NCI-H1436 (cell line): Measurements from ENCODE around the gene CENPX.

ENCODE experiments used
- DNase-seq: peaks from one replicate; lab custom pipeline; 2025; lab: John Stamatoyannopoulos, UW

Gene CENPX

DNA sequence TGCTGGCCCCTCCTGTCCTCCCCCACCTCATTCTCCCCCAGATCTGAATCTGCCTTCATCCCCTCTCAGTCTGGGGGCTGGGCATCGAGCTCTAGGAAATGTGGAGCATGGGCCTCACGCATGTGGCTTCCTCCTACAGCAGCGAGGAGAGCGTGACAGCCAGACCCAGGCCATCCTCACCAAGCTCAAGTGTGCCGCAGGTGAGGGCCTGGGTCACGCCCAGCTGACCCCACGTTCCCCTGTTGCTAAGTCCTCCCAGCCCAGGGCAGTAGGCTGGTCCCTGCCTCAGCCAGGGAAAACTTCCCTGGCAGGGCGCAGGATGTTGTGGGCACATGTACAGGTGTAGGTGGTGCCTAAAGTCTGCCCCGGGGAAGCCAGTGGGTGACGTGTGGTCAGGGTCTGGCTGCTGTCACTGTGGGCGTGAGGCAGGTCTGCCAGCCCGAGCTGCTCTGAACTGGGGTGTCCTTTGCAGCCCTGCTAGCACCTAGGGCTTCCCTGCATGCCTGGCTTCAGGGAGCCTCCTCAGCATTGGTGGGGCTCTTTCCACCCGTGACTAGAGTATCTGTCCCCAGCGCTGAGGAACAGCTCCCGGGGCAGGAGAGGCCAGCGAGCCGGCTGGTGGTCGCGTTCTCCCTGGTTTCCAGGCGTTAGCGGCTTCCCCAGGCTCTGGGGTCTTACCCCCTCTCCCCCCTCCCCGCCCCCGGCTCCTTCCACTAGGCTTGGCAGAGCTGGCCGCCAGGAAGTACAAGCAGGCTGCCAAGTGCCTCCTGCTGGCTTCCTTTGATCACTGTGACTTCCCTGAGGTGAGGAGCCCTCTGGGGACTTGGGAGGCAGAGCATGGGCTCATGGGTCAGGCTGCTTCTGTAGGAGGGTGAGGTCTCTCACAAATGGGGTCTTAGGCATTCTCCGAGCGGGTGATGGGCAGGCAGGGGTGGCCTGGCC, 32.6 kb upstream of the CENPX start:
- DNase-seq = no peak

- no peak for DNase-seq
Measured at GRCh38 chr17:82054351-82055022, 31.8 kb upstream of the CENPX start.

- no peak for DNase-seq
Measured at GRCh38 chr17:82053556-82054263, 31.0 kb upstream of the CENPX start.

- no peak for DNase-seq
Measured at GRCh38 chr17:82053130-82053529, 30.5 kb upstream of the CENPX start.

GRCh38 chr17:82052638-82053059, 30.0 kb upstream of the CENPX start:
- DNase-seq = no peak

GRCh38 chr17:82051776-82052637, 29.3 kb upstream of the CENPX start, which contains the start of the genes GPS1 and RFNG:
Gene GPS1, plus strand, starts transcription at chr17:82051898. Its CDS starts 34 bp downstream, at chr17:82051932.
Gene RFNG, minus strand, starts transcription at chr17:82051811. Its CDS starts 45 bp downstream, at chr17:82051766.
- DNase-seq = peak; percentile 73

DNA sequence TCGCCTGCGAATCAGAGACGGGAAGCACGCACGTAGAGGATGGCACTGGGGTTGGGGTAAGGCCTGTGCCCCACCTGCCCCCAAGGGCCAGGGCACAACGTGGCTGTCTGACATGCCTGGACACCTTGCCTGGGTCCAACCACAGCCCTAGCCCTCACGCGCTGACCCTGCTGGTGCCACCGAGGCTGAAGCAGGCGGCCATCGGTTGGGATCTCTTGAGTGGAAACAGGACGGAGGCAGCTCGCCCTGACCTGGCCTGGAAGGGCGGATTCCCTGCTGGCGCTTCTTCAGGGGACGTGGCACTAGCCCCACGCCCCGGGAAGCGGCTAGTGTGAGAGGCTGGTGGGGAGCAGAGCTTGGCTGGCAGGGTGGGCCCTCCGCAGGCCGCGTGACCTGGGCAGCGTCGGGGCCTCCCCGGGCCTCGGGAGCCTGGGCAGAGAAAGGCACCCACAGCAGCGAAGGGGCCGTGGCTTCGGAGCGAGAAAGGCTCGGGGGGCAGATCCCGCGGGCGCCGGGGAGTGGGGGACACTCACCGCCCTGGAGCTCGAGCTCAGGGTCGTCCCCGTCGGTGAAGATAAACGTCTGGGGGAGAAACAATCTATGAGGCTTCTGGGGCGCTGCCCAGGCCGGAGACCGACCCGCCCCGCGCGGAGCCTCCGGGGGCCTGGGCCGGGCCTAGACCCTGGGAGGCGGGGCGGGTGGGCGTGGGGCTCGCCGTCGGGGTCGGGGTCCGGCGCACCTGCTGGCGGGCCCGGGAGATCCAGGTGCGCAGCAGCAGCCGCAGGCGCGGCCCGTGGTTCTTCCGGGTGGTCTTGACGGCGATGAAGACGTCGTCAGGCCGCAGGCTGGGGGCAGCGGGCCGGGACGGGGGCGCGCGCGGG, 28.3 kb upstream of the CENPX start:
- DNase-seq = no peak

DNA sequence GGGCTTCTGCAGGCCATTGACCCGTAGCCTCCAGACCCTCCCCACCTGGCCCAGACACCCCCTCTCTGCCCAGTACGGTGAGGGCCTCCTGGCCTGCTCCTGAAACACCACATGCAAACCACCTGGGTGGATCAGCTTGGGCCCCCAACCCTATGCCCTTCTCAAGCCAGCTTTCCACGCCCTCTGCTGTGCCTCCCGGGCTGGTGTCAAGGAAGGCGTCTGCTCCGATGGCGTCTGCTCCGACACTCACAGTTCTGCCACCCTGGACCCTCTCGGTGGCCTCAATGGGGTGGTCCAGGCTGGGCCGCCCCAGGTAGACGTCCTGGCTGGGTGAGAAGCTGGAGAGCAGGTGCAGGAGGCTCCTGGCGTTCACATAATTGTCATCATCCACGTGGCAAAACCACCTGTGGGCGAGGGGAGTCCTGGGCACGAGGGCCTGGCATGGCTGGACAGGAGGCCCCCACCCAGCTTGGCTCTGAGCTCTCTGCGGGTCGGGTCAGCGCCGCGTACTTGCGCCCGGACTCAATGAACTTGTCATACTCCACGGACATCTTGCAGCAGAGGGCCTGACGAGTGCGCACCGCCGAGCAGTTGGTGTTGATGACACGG, 27.6 kb upstream of the CENPX start:
- DNase-seq = no peak

GRCh38 chr17:82049521-82049971, 26.9 kb upstream of the CENPX start:
- no peak for DNase-seq

DNA sequence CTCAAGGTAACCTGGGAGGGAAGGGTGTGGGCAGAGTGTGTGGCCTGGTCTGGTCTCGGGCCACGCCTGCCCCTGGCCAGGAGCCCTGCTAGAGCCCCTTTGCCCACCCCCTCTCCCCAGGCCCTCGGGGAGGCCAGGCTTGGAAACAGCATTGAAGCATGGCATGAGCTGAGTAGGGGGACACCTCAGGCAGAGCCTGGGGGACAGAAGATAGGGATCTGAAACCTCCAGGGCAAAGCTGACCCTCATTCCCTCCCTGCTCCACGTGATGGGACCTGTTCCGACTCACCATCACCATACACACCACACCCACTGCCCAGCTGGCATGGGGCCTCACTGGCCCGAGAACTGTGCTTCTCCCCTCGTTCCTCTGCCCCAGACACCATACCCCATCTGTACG, 26.4 kb upstream of the CENPX start:
- DNase-seq = no peak

DNA sequence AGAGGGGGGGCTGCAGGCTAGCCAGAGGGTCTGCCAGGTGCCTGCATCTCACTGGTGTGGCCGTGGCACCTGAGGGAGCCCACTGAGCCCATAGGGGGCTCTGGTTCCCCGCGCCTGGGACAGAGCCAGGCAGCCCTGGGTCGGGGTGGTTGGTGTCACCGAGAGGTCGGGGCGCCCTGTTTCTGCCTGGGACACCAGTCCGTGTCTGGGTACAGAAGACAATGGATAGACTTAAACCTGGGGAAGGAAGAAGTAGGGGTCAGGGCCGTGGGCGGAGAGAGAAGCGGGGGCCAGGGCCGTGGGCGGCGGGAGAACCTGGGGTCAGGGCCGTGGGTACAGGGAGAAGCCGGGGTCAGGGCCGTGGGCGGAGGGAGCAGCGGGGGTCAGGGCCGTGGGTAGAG, 25.9 kb upstream of the CENPX start:
- DNase-seq = no peak

DNA sequence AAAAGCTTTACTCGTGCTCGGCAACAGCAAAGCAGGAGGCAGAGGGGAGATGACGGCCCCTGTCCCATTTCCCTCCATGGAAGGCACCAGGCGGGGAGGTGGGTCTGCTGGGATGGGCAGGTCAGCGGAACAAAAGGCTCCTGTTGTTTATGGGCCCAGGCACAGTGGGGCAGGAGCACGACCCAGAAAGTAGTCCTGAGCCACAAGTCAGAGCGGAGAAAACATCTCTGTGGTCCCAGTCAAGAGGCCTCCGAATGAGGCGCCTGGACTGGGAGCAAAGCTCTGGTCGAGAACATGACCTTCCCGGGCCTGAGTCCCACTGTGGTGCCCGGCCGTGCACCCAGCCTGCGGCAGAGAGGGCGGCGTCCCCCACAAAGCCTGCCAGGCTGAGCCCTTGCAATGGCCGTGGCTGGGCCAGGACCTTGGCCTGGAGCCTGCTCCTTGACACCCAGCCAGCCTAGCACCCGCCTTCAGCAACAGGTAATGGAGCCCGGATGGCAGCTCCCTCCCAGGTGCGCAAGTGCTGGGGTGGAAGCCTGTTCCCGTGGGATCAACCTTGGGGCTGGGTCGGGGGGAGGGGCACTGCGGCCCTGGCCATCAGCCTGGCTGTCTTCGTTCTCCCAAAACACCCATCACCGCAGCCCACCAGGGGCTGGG, 25.4 kb upstream of the CENPX start:
- DNase-seq = no peak

- DNase-seq = no peak
Measured at GRCh38 chr17:82047379-82047778, 24.7 kb upstream of the CENPX start.

- no peak for DNase-seq
Measured at GRCh38 chr17:82046903-82047302, 24.2 kb upstream of the CENPX start.

- no peak for DNase-seq
Measured at GRCh38 chr17:82045936-82046484, 23.3 kb upstream of the CENPX start.

DNA sequence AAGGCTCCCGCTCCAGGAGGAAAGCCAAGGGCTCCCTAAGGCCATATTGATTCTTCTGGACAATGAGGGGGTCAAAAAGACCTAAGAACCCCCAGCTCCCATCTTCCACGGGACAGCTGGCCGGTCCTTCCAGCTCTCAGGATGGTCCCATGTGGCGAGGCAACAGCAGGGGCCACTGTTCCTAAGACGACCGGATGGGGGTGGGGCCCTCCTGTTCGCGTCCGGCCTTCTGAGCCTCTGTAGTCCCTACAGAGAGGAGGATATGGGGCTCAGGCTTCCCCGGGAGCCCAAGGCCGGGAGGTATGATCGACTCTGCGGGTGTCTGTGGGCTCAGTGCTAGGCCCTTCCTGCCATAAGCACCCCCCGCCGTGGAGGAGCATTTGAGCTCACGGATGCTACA, 20.8 kb upstream of the CENPX start:
- no peak for DNase-seq

DNA sequence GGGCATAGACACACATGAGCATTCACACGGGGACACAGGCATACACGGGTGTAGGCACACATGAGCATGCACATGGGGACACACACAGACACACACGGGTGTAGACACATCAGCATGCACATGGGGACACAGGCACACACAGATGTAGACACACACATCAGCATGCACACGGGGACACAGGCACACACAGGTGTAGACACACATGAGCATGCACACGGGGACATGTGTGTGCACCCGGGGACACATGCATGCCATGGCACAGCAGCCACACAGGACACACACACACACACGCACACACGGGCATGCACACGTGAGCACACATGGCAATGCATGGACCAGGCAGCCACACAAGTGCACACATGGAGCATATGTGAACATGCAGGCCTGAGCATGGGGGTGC, 20.0 kb upstream of the CENPX start:
- no peak for DNase-seq

GRCh38 chr17:82041144-82041814, 18.6 kb upstream of the CENPX start:
- DNase-seq = no peak
